ENCODE data around the gene PAN3. TPM values are rescaled to one million over a fixed set of nuclear protein-coding genes. Genes with fewer than 3 reads are reported as not detected.

Gene PAN3
- total and polyA plus RNA-seq, 2 experiments from 2014 or later, result 27.4 to 58.2 TPM

GRCh38 chr13:28094306-28094705 lies 44.0 kb upstream of the PAN3 start:
- Histone ChIP-seq H3K27me3 (ENCODE audit: insufficient read depth) (peaks cover 23% of the 10 kb centered on the region), H3K79me2 (replicated peaks; ENCODE audit: insufficient read depth) (no peaks in the 10 kb centered on the region), H3K4me2 (no peak overlapping the region), H2AFZ (no peak overlapping the region), H3K36me3 (ENCODE audit: insufficient read depth) (no peaks in the 10 kb centered on the region), H3K4me1 (ENCODE audit: insufficient read depth) (no peaks in the 10 kb centered on the region), H3K9me2 (ENCODE audit: insufficient read depth) (no peaks in the 10 kb centered on the region), H3F3A (replicated peaks; ENCODE audit: low read depth) (no peaks in the 10 kb centered on the region), H3K4me3 (no peak overlapping the region), H4K20me1 (replicated peaks; ENCODE audit: insufficient read depth) (no peaks in the 10 kb centered on the region), H3K27ac (ENCODE audit: low read depth) (no peak overlapping the region)
- no peaks in the 10 kb centered on the region for H3K36me3 Mint-ChIP-seq (ENCODE audit: low read depth)
- TF ChIP-seq CTCF (conservative IDR thresholded peaks at IDR 0.05; ENCODE audit: low read depth in 2 of 2) (no peak), EZH2phosphoT487 (IDR thresholded peaks at IDR 0.05; ENCODE audit: unreplicated experiment) (no peak), EZH2 (IDR thresholded peaks at IDR 0.05; ENCODE audit: low read depth, unreplicated experiment) (no peak), ETS1 (IDR thresholded peaks at IDR 0.05) (no peak), ZNF331 (CRISPR knock-in tag; IDR thresholded peaks at IDR 0.05; ENCODE audit: low read depth) (no peak), JUNB (IDR thresholded peaks at IDR 0.05; ENCODE audit: unreplicated experiment) (no peak), ZNF462 (CRISPR knock-in tag; IDR thresholded peaks at IDR 0.05) (no peak), STAT1 (IDR thresholded peaks at IDR 0.05; ENCODE audit: unreplicated experiment) (no peak), NANOG (IDR thresholded peaks at IDR 0.05; ENCODE audit: borderline replicate concordance) (no peak)
- H3K9me3 Mint-ChIP-seq, result no peaks in the 10 kb centered on the region; the same call in 2 of the 3 replicates
- ATAC-seq (no peak), DNase-seq (ENCODE audit: low spot score) (no peak)
- no peak overlapping the region for H3K4me3 Mint-ChIP-seq
- 0 out of 3 replicates have a peak, but pooled peaks cover under 1% of the 10 kb centered on the region for H3K4me1 Mint-ChIP-seq
- H3K27me3 Mint-ChIP-seq (ENCODE audit: insufficient read depth, low read depth, poor library complexity), result peaks cover 26% of the 10 kb centered on the region
- H3K27ac Mint-ChIP-seq, result no peak overlapping the region

Data from GM23338 (cell line).